ENCODE data around the gene ZXDC. TPM values are rescaled to one million over a fixed set of nuclear protein-coding genes. Genes with fewer than 3 reads are reported as not detected.

Gene ZXDC
- total RNA-seq, 1 experiment from 2014 or later: 33.3 TPM

GRCh38 chr3:126389794-126390146 is 85.9 kb downstream of the ZXDC start:
- BruUV-seq (replicated peaks): no TSS peak
- in situ Hi-C loops (cut with HindIII; ENCODE audit: low pct_unique_long_range_greater_than_20kb, low sequenced_read_pairs): no loop called here
- POLR2A ChIA-PET: no interaction called here

GRCh38 chr3:126389112-126389793 is 86.4 kb downstream of the ZXDC start:
- H3K36me3 ChIP-seq (ENCODE audit: control insufficient read depth, insufficient read depth, low read length): no peaks in the 10 kb centered on the region
- H3K4me3 ChIP-seq (ENCODE audit: low read depth in 2 of 2, low read length in 2 of 2): peak overlapping the region; percentile 46 to 57
- H3K27me3 ChIP-seq (ENCODE audit: control insufficient read depth, insufficient read depth, low read length): peaks cover 8% of the 10 kb centered on the region
- H3K9me3 ChIP-seq (ENCODE audit: control insufficient read depth, insufficient read depth, low read depth, low read length): no peaks in the 10 kb centered on the region
- ATAC-seq (peak; percentile 99), DNase-seq (ENCODE audit: low read depth, low spot score) (peak; percentile 46)
- CTCF ChIA-PET: interaction anchor here (0.6 to 1.6 kb wide), 9 partner anchors 9 to 286 kb away, joined by 3 to 22 read pairs (median 4); no protein-coding TSS in a partner anchor
- H3K27ac ChIP-seq (ENCODE audit: low read length): peak overlapping the region; percentile 62
- in situ Hi-C loops (cut with HindIII; ENCODE audit: low pct_unique_long_range_greater_than_20kb, low sequenced_read_pairs): no loop called here
- POLR2A ChIA-PET: no interaction called here
- no peaks in the 10 kb centered on the region for H3K4me1 ChIP-seq (ENCODE audit: control insufficient read depth, insufficient read depth, low read length)
- intact Hi-C loops (cut with micrococcal nuclease; ENCODE audit: unreplicated experiment): loop anchor here (1.0 kb wide), 1 partner anchor 130 kb away; no protein-coding TSS in a partner anchor
- no TSS peak for BruUV-seq (replicated peaks)
- TF ChIP-seq POLR2AphosphoS5 (IDR thresholded peaks at IDR 0.05; ENCODE audit: low read depth, low read length): no peak
- no peak for TF ChIP-seq SIN3A (IDR thresholded peaks at IDR 0.05; ENCODE audit: borderline replicate concordance, insufficient read depth, low read depth, low read length)
- peak; percentile 100 for TF ChIP-seq CTCF (IDR thresholded peaks at IDR 0.05)
- 0 out of 2 replicates have a peak, but pooled peaks have one; percentile 24 for TF ChIP-seq TCF7L2 (IDR thresholded peaks at IDR 0.05; ENCODE audit: low read depth, low read length)

More at GRCh38 chr3:126389794-126390146, 85.9 kb downstream of the ZXDC start:
- TF ChIP-seq REST (IDR thresholded peaks at IDR 0.05; ENCODE audit: insufficient read depth in 1 of 2, low read depth in 2 of 2, low read length in 1 of 2): no peak
- no peak for TF ChIP-seq CTCF (IDR thresholded peaks at IDR 0.05)
- no peak for TF ChIP-seq TCF7L2 (IDR thresholded peaks at IDR 0.05; ENCODE audit: low read depth, low read length)
- TF ChIP-seq POLR2AphosphoS5 (IDR thresholded peaks at IDR 0.05; ENCODE audit: low read depth, low read length): no peak
- no peak for TF ChIP-seq SIN3A (IDR thresholded peaks at IDR 0.05; ENCODE audit: borderline replicate concordance, insufficient read depth, low read depth, low read length)
- intact Hi-C loops (cut with micrococcal nuclease; ENCODE audit: unreplicated experiment): loop anchor here (1.0 kb wide), 1 partner anchor 130 kb away; no protein-coding TSS in a partner anchor
- Histone ChIP-seq H3K27me3 (ENCODE audit: control insufficient read depth, insufficient read depth, low read length) (peaks cover 8% of the 10 kb centered on the region), H3K27ac (ENCODE audit: low read length) (no peak overlapping the region), H3K4me1 (ENCODE audit: control insufficient read depth, insufficient read depth, low read length) (no peaks in the 10 kb centered on the region), H3K36me3 (ENCODE audit: control insufficient read depth, insufficient read depth, low read length) (no peaks in the 10 kb centered on the region), H3K9me3 (ENCODE audit: control insufficient read depth, insufficient read depth, low read depth, low read length) (no peaks in the 10 kb centered on the region), H3K4me3 (ENCODE audit: low read depth in 2 of 2, low read length in 2 of 2) (peak overlapping the region; percentile 46 to 57; a peak in 3 of 4 replicates)
- ATAC-seq (peak; percentile 44; the same call in 1 of the 2 replicates), DNase-seq (ENCODE audit: low read depth, low spot score) (no peak)
- CTCF ChIA-PET: interaction anchor here (1.6 kb wide), 1 partner anchor 255 kb away, joined by 22 read pairs; no protein-coding TSS in a partner anchor

Measured in Panc1 (cell line).